ENCODE measurements around the gene THUMPD3. TPM values are rescaled to one million over a fixed set of nuclear protein-coding genes. Genes with fewer than 3 reads are reported as not detected.
A peak's percentile ranks its signal among the peaks of the same experiment; 100 is the strongest.

Gene THUMPD3
- total RNA-seq, 4 donors from 2014 or later: 22.2 to 39.8 (median 25.2) TPM

- TF ChIP-seq CTCF (IDR thresholded peaks at IDR 0.05 in 4 of 5, conservative IDR thresholded peaks at IDR 0.05 in 1 of 5): no peak
- no peak for TF ChIP-seq POLR2A (IDR thresholded peaks at IDR 0.05)
- in situ Hi-C loops (cut with MboI; ENCODE audit: low sequenced_read_pairs in 4 of 4): no loop called here
- ATAC-seq: no peak
Observed at GRCh38 chr3:9332250-9333030, 30.4 kb upstream of the THUMPD3 start.

GRCh38 chr3:9339761-9340471 lies 22.9 kb upstream of the THUMPD3 start:
- no peaks in the 10 kb centered on the region for H3K4me1 ChIP-seq
- no peak for TF ChIP-seq POLR2A (IDR thresholded peaks at IDR 0.05)
- TF ChIP-seq CTCF (IDR thresholded peaks at IDR 0.05 in 4 of 5, conservative IDR thresholded peaks at IDR 0.05 in 1 of 5): no peak
- intact Hi-C loops (cut with DNase I; ENCODE audit: low total_unique reads): no loop called here
- H3K36me3 ChIP-seq: no peaks in the 10 kb centered on the region
- DNase-seq (no peak), ATAC-seq (no peak)
- H3K4me3 ChIP-seq: no peak overlapping the region
- in situ Hi-C loops (cut with MboI; ENCODE audit: low sequenced_read_pairs in 4 of 4): no loop called here
- H3K9me3 ChIP-seq: no peaks in the 10 kb centered on the region
- H3K27ac ChIP-seq: no peak overlapping the region
- H3K27me3 ChIP-seq: no peaks in the 10 kb centered on the region

More at GRCh38 chr3:9332250-9333030, 30.4 kb upstream of the THUMPD3 start:
- intact Hi-C loops (cut with DNase I; ENCODE audit: low total_unique reads): no loop called here
- no peak for DNase-seq
- Histone ChIP-seq H3K4me1 (no peaks in the 10 kb centered on the region), H3K36me3 (no peaks in the 10 kb centered on the region), H3K27ac (no peak overlapping the region), H3K4me3 (no peak overlapping the region), H3K9me3 (no peaks in the 10 kb centered on the region), H3K27me3 (no peaks in the 10 kb centered on the region)

- no peaks in the 10 kb centered on the region for H3K4me1 ChIP-seq
- ATAC-seq: peak in 1 of 2 donors; percentile 46
- H3K4me3 ChIP-seq: no peak overlapping the region
- DNase-seq: no peak
- no peaks in the 10 kb centered on the region for H3K27me3 ChIP-seq
- TF ChIP-seq POLR2A (IDR thresholded peaks at IDR 0.05): no peak
- H3K27ac ChIP-seq: no peak overlapping the region
- in situ Hi-C loops (cut with MboI; ENCODE audit: low sequenced_read_pairs in 4 of 4): no loop called here
- intact Hi-C loops (cut with DNase I; ENCODE audit: low total_unique reads): no loop called here
- no peaks in the 10 kb centered on the region for H3K36me3 ChIP-seq
- no peaks in the 10 kb centered on the region for H3K9me3 ChIP-seq
Observed at GRCh38 chr3:9340472-9340902, 22.4 kb upstream of the THUMPD3 start.

- intact Hi-C loops (cut with DNase I; ENCODE audit: low total_unique reads) (no loop called here), in situ Hi-C loops (cut with MboI; ENCODE audit: low sequenced_read_pairs in 4 of 4) (no loop called here)
- no peak for TF ChIP-seq POLR2A (IDR thresholded peaks at IDR 0.05)
- TF ChIP-seq CTCF (IDR thresholded peaks at IDR 0.05 in 4 of 5, conservative IDR thresholded peaks at IDR 0.05 in 1 of 5): no peak
- Histone ChIP-seq H3K27me3 (no peaks in the 10 kb centered on the region), H3K27ac (no peak overlapping the region), H3K9me3 (no peaks in the 10 kb centered on the region), H3K4me3 (no peak overlapping the region), H3K4me1 (no peaks in the 10 kb centered on the region), H3K36me3 (no peaks in the 10 kb centered on the region)
- DNase-seq: no peak
- ATAC-seq: no peak
Observed at GRCh38 chr3:9342696-9343095, 20.2 kb upstream of the THUMPD3 start.

- Histone ChIP-seq H3K27me3 (no peaks in the 10 kb centered on the region), H3K4me3 (no peak overlapping the region), H3K27ac (no peak overlapping the region), H3K36me3 (no peaks in the 10 kb centered on the region), H3K4me1 (no peaks in the 10 kb centered on the region), H3K9me3 (no peaks in the 10 kb centered on the region)
- intact Hi-C loops (cut with DNase I; ENCODE audit: low total_unique reads): no loop called here
- in situ Hi-C loops (cut with MboI; ENCODE audit: low sequenced_read_pairs in 4 of 4): no loop called here
- ATAC-seq (no peak), DNase-seq (no peak)
- TF ChIP-seq POLR2A (IDR thresholded peaks at IDR 0.05): no peak
- TF ChIP-seq CTCF (IDR thresholded peaks at IDR 0.05 in 4 of 5, conservative IDR thresholded peaks at IDR 0.05 in 1 of 5): no peak
Observed at GRCh38 chr3:9343115-9343514, 19.7 kb upstream of the THUMPD3 start.
